H9 (cell line): Measurements from ENCODE around the gene CCDC68. TPM values are rescaled to one million over a fixed set of nuclear protein-coding genes. Genes with fewer than 3 reads are reported as not detected.

Source experiments
- DNase-seq: peaks from one replicate; pipeline ENCODE4 v3.0.0-alpha.2; 2017
- H2AFZ ChIP-seq: one replicate; pipeline ENCODE4 v1.6.1; 2013; ENCODE audit warnings: mild to moderate bottlenecking, low read length, control low read depth, moderate library complexity
- H2AK5ac ChIP-seq: 2 replicates; pipeline ENCODE4 v1.6.1; 2013; ENCODE audit warnings: low read length, control low read depth, mixed read lengths; ENCODE audit not compliant: insufficient read length
- H2BK120ac ChIP-seq: one replicate; pipeline ENCODE4 v1.6.1; 2013; ENCODE audit warnings: low read depth, mild to moderate bottlenecking, low read length, control low read depth, inconsistent platforms; ENCODE audit not compliant: poor library complexity, severe bottlenecking
- H2BK12ac ChIP-seq: 2 replicates; pipeline ENCODE4 v1.6.1; 2013; ENCODE audit warnings: low read length, control low read depth, mixed read lengths, low read depth; ENCODE audit not compliant: insufficient read length
- H2BK15ac ChIP-seq: 2 replicates; pipeline ENCODE4 v1.6.1; 2013; ENCODE audit warnings: low read depth, low read length, control low read depth
- H2BK20ac ChIP-seq: one replicate; pipeline ENCODE4 v1.6.1; 2013; ENCODE audit warnings: low read depth, mild to moderate bottlenecking, low read length, control low read depth, inconsistent platforms; ENCODE audit not compliant: poor library complexity, severe bottlenecking
- H2BK5ac ChIP-seq: 2 replicates; pipeline ENCODE4 v1.6.1; 2013; ENCODE audit warnings: low read length, control low read depth, mixed read lengths; ENCODE audit not compliant: insufficient read length
- H3K14ac ChIP-seq: 2 replicates; pipeline ENCODE4 v1.6.1; 2013; ENCODE audit warnings: low read length, control low read depth; ENCODE audit not compliant: insufficient read depth
- H3K18ac ChIP-seq: 2 replicates; pipeline ENCODE4 v1.6.1; 2013; ENCODE audit warnings: low read depth, mild to moderate bottlenecking, mixed read lengths, low read length, control low read depth; ENCODE audit not compliant: insufficient read length
- H3K23ac ChIP-seq: 2 replicates; pipeline ENCODE4 v1.6.1; 2013; ENCODE audit warnings: low read length, control low read depth, mixed read lengths, low read depth; ENCODE audit not compliant: insufficient read length
- H3K23me2 ChIP-seq: 2 replicates; pipeline ENCODE4 v1.6.1; 2013; ENCODE audit warnings: low read depth, mild to moderate bottlenecking, mixed read lengths, low read length, control low read depth; ENCODE audit not compliant: insufficient read length, poor library complexity, severe bottlenecking
- H3K27ac ChIP-seq: 2 replicates; pipeline ENCODE4 v1.5.1; 2013; ENCODE audit warnings: low read length, control low read depth, mixed read lengths, low read depth; ENCODE audit not compliant: insufficient read length
- H3K27me3 ChIP-seq: 2 replicates; pipeline ENCODE4 v1.6.1; 2013; ENCODE audit warnings: low read length, control low read depth, inconsistent platforms; ENCODE audit not compliant: insufficient read depth
- H3K4ac ChIP-seq: 2 replicates; pipeline ENCODE4 v1.6.1; 2013; ENCODE audit warnings: low read depth, mild to moderate bottlenecking, control low read depth, inconsistent platforms, low read length, moderate library complexity
- H3K4me1 ChIP-seq: 2 replicates; pipeline ENCODE4 v1.6.1; 2013; ENCODE audit warnings: low read length, control low read depth, inconsistent platforms; ENCODE audit not compliant: insufficient read depth
- H3K4me2 ChIP-seq: 2 replicates; pipeline ENCODE4 v1.6.1; 2013; ENCODE audit warnings: low read length, control low read depth, mixed read lengths; ENCODE audit not compliant: insufficient read length, insufficient read depth
- H3K56ac ChIP-seq: 2 replicates; pipeline ENCODE4 v1.6.1; 2013; ENCODE audit warnings: low read depth, mild to moderate bottlenecking, mixed read lengths, low read length, control low read depth; ENCODE audit not compliant: insufficient read length
- H3K79me1 ChIP-seq: 2 replicates; pipeline ENCODE4 v1.6.1; 2013; ENCODE audit warnings: low read depth, mild to moderate bottlenecking, moderate library complexity, low read length, control low read depth, inconsistent platforms; ENCODE audit not compliant: insufficient read depth, poor library complexity, severe bottlenecking
- H3K79me2 ChIP-seq: 2 replicates; pipeline ENCODE4 v1.6.1; 2013; ENCODE audit warnings: low read length, control low read depth, inconsistent platforms; ENCODE audit not compliant: insufficient read depth
- H3K9ac ChIP-seq: 2 replicates; pipeline ENCODE4 v1.6.1; 2013; ENCODE audit warnings: low read length, control low read depth, mixed read lengths; ENCODE audit not compliant: insufficient read length; ENCODE audit errors: extremely low read depth
- H3K9me3 ChIP-seq: one replicate; pipeline ENCODE4 v1.6.1; 2013; ENCODE audit warnings: low read depth, low read length, inconsistent platforms; ENCODE audit not compliant: control insufficient read depth
- H3T11ph ChIP-seq: one replicate; pipeline ENCODE4 v1.6.1; 2013; ENCODE audit warnings: mild to moderate bottlenecking, low read length, control low read depth, inconsistent platforms
- H4K20me1 ChIP-seq: one replicate; pipeline ENCODE4 v1.6.1; 2013; ENCODE audit not compliant: control insufficient read depth, insufficient read length, insufficient read depth
- H4K5ac ChIP-seq: 2 replicates; pipeline ENCODE4 v1.6.1; 2013; ENCODE audit warnings: low read depth, mild to moderate bottlenecking, mixed read lengths, low read length, control low read depth; ENCODE audit not compliant: insufficient read length
- H4K8ac ChIP-seq: replicated peaks from 2 replicates; pipeline ENCODE4 v1.6.1; 2013; ENCODE audit warnings: low read length, control low read depth, mixed read lengths, low read depth; ENCODE audit not compliant: insufficient read length
- H4K91ac ChIP-seq: 2 replicates; pipeline ENCODE4 v1.6.1; 2013; ENCODE audit warnings: low read depth, mild to moderate bottlenecking, moderate library complexity, mixed read lengths, low read length, control low read depth; ENCODE audit not compliant: insufficient read length
- H3K27ac Mint-ChIP-seq, 3 experiments: 2 replicates in 2 of 3; 3 replicates in 1 of 3; pipeline ENCODE4 v1.8.0; 2020 to 2021; ENCODE audit warnings: mixed read lengths in 3 of 3, mild to moderate bottlenecking in 1 of 3, moderate library complexity in 1 of 3
- H3K27me3 Mint-ChIP-seq: 2 replicates; pipeline ENCODE4 v1.8.0; 2021; ENCODE audit warnings: low read depth, mild to moderate bottlenecking, moderate library complexity, mixed read lengths
- H3K36me3 Mint-ChIP-seq, 3 experiments: 2 replicates in 2 of 3; 3 replicates in 1 of 3; pipeline ENCODE4 v1.8.0; 2020 to 2021; ENCODE audit warnings: low read depth in 3 of 3, mixed read lengths in 3 of 3; ENCODE audit not compliant: insufficient read depth in 1 of 3
- H3K4me1 Mint-ChIP-seq, 2 experiments: 2 replicates each; pipeline ENCODE4 v1.8.0; 2020; ENCODE audit warnings: mixed read lengths in 2 of 2
- H3K4me3 Mint-ChIP-seq, 2 experiments: 2 replicates in 1 of 2; 3 replicates in 1 of 2; pipeline ENCODE4 v1.8.0; 2020 to 2021; ENCODE audit warnings: mild to moderate bottlenecking in 2 of 2, mixed read lengths in 2 of 2, moderate library complexity in 1 of 2
- H3K9me3 Mint-ChIP-seq, 2 experiments: 2 replicates in 1 of 2; 3 replicates in 1 of 2; pipeline ENCODE4 v1.8.0; 2020; ENCODE audit warnings: mild to moderate bottlenecking in 2 of 2, mixed read lengths in 2 of 2, moderate library complexity in 1 of 2
- CTCF ChIP-seq: fragments of 200-600 bp; sonication (generic); conservative IDR thresholded peaks from 3 replicates; pipeline ENCODE4 v1.8.0; 2021; ENCODE audit warnings: antibody characterized with exemption, mild to moderate bottlenecking
- WGBS: extraction: QIAGEN DNeasy Blood & Tissue Kit; methylation state at CpG from one replicate; pipeline ENCODE4 v1.1.7; 2013; ENCODE audit warnings: missing lambda C conversion rate, low lambda C conversion rate, mixed read lengths; ENCODE audit not compliant: insufficient read length; ENCODE audit errors: extremely low coverage; 5-methylcytosine and 5-hydroxymethylcytosine counted together
- total RNA-seq: library from RNA; stranded (reverse); gene quantifications from 2 replicates; pipeline ENCODE4 v1.2.1, GENCODE V29; 2021

CCDC68 gene
- total RNA-seq, 1 experiment from 2014 or later, result not detected

- no peaks in the 10 kb centered on the region for H4K20me1 ChIP-seq
- no peak overlapping the region for H3K23ac ChIP-seq
- no peak overlapping the region for H3K18ac ChIP-seq
- H3K4me2 ChIP-seq, result no peak overlapping the region
- Mint-ChIP-seq H3K27me3 (no peaks in the 10 kb centered on the region), H3K4me3 (no peak overlapping the region), H3K9me3 (no peaks in the 10 kb centered on the region), H3K27ac (no peak overlapping the region), H3K4me1 (peaks cover 0 to 3% of the 10 kb centered on the region in 2 experiments; a peak in 1 of 4 replicates), H3K36me3 (no peaks in the 10 kb centered on the region)
- H2BK20ac ChIP-seq, result no peak overlapping the region
- no peak overlapping the region for H2AK5ac ChIP-seq
- TF ChIP-seq CTCF, result no peak
- H3K14ac ChIP-seq, result no peak overlapping the region
- no peaks in the 10 kb centered on the region for H3K27me3 ChIP-seq
- H2AFZ ChIP-seq, result no peak overlapping the region
- H3K9ac ChIP-seq, result no peak overlapping the region
- no peaks in the 10 kb centered on the region for H3K9me3 ChIP-seq
- DNase-seq, result no peak
- H2BK15ac ChIP-seq, result no peak overlapping the region
- H3K56ac ChIP-seq, result no peak overlapping the region
- H2BK5ac ChIP-seq, result no peak overlapping the region
- no peak overlapping the region for H2BK120ac ChIP-seq
- H3K23me2 ChIP-seq, result no peaks in the 10 kb centered on the region
- H3K79me2 ChIP-seq, result no peaks in the 10 kb centered on the region
- no peak overlapping the region for H3K4ac ChIP-seq
- no peak overlapping the region for H3K27ac ChIP-seq
- no peaks in the 10 kb centered on the region for H3K79me1 ChIP-seq
- H3K4me1 ChIP-seq, result no peaks in the 10 kb centered on the region
- H2BK12ac ChIP-seq, result no peak overlapping the region
- H4K91ac ChIP-seq, result no peak overlapping the region
- no CpG with 5 or more reads among the region's 3 CpGs for WGBS
- H4K8ac ChIP-seq, result no peak overlapping the region
- H4K5ac ChIP-seq, result no peak overlapping the region
- no peak overlapping the region for H3T11ph ChIP-seq
Measured at GRCh38 chr18:54949588-54949987, 9.7 kb downstream of the CCDC68 start.
